OCI-LY7 (cell line): ENCODE results near the gene MRAP.

Experiments used
- EZH2phosphoT487 ChIP-seq: fragments of 200-600 bp; sonication (generic); IDR thresholded peaks from 2 replicates; pipeline ENCODE4 v1.6.1; 2018; ENCODE audit warnings: low read depth, borderline replicate concordance, mild to moderate bottlenecking, mixed run types, antibody characterized with exemption, low read length, moderate library complexity, mixed read lengths
- TF ChIP-seq, protein P1 (sequence below): fragments of 200-600 bp; sonication (generic); conservative IDR thresholded peaks from 2 replicates; pipeline ENCODE4 v1.5.1; 2014; ENCODE audit warnings: mild to moderate bottlenecking, antibody characterized with exemption, low read length, moderate library complexity, mixed read lengths

DNA sequence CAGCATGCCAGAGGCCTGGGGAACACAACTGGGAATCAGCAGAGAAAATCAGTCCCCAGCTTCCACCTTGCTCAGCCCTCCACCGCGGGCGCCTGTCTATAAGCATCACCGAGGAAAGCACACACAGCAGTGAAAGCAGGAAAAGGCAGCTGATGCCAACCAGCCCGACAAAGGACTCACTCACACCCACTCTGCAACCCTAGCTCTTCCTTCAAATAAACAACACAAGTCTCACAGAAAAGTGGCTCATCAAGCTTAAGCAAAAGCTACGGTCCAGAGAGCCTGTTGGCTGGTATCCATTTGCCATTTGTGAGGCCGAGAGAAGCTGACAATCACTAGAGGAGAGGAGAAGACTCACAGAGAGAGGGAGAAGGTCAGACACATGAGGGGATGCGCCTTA lies 27.1 kb downstream of the MRAP start:
- TF ChIP-seq, protein P1, sequence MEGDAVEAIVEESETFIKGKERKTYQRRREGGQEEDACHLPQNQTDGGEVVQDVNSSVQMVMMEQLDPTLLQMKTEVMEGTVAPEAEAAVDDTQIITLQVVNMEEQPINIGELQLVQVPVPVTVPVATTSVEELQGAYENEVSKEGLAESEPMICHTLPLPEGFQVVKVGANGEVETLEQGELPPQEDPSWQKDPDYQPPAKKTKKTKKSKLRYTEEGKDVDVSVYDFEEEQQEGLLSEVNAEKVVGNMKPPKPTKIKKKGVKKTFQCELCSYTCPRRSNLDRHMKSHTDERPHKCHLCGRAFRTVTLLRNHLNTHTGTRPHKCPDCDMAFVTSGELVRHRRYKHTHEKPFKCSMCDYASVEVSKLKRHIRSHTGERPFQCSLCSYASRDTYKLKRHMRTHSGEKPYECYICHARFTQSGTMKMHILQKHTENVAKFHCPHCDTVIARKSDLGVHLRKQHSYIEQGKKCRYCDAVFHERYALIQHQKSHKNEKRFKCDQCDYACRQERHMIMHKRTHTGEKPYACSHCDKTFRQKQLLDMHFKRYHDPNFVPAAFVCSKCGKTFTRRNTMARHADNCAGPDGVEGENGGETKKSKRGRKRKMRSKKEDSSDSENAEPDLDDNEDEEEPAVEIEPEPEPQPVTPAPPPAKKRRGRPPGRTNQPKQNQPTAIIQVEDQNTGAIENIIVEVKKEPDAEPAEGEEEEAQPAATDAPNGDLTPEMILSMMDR = no peak
- no peak for TF ChIP-seq EZH2phosphoT487
